Measurements from ENCODE around the gene B4GALNT2. TPM values are rescaled to one million over a fixed set of nuclear protein-coding genes. Genes with fewer than 3 reads are reported as not detected.

Gene B4GALNT2
- total RNA-seq, 2 donors from 2014 or later: not detected

DNA sequence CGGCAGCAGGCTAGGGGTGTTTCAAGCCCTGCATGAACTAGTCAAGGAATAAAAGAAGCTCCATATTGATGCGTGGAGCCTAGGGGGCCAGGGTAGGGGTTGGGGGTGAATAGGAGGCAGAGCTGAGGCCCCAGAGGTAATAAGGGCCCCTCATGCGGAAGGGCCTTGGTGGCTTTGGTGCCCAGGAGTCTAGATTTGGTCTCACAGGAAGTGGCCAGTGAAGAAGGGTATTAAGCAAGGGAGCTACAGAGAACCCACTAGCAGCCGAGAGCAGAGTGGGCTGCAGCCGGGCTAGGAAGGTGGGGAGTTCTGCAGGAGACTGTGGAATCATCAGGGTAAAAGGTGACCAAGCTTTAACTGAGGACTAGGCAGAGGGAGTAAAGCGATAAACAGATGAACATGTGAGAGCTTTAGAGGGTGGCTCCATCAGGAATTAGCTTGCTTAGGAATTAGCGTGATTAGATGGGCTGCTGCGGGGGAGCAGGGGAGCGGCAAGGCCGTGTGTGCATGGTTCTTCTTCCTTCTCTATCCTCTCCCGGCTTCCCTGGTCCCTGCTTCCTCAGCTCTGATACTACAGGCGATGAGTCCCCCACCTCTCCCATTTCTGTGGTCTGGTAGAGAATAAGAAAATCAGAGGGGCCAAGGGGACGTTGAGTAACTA lies 68.0 kb downstream of the B4GALNT2 start:
- intact Hi-C loops (cut with DNase I): no loop called here
- no peaks in the 10 kb centered on the region for H3K4me1 ChIP-seq
- TF ChIP-seq, protein P1, sequence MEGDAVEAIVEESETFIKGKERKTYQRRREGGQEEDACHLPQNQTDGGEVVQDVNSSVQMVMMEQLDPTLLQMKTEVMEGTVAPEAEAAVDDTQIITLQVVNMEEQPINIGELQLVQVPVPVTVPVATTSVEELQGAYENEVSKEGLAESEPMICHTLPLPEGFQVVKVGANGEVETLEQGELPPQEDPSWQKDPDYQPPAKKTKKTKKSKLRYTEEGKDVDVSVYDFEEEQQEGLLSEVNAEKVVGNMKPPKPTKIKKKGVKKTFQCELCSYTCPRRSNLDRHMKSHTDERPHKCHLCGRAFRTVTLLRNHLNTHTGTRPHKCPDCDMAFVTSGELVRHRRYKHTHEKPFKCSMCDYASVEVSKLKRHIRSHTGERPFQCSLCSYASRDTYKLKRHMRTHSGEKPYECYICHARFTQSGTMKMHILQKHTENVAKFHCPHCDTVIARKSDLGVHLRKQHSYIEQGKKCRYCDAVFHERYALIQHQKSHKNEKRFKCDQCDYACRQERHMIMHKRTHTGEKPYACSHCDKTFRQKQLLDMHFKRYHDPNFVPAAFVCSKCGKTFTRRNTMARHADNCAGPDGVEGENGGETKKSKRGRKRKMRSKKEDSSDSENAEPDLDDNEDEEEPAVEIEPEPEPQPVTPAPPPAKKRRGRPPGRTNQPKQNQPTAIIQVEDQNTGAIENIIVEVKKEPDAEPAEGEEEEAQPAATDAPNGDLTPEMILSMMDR (IDR thresholded peaks at IDR 0.05): no peak
- TF ChIP-seq POLR2A (IDR thresholded peaks at IDR 0.05): no peak
- 82% methylated on average over 13 of the region's 13 CpGs for WGBS, 2 donors
- H3K9me3 ChIP-seq: no peaks in the 10 kb centered on the region
- H3K4me3 ChIP-seq: no peak overlapping the region
- ATAC-seq (no peak), DNase-seq (no peak)
- no peaks in the 10 kb centered on the region for H3K27me3 ChIP-seq
- H3K27ac ChIP-seq: no peak overlapping the region
- H3K36me3 ChIP-seq (replicated peaks in 1 of 2; ENCODE audit: insufficient read depth in 1 of 2, low read depth in 2 of 2): no peaks in the 10 kb centered on the region

DNA sequence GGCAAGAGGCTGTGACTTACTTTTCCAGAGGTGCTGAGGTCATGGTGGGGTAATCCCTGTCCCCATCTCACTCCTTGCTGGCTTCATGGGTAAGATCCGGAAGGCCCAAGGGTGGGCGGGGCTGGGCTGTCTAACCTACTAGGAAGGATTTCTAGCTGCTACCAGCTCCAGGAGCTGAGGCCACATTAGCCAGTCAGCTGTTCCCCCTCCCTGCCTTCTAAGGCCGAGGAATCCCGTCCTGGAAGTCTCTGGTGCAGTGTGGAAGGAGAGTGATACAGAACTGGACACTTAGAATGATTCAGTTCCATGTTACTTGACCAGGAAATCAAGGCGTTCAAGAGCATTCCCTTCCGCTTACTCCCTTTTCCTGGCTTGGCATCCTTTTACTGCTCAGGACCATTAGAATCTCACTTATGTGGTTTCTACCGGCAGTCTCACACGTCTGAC lies 68.9 kb downstream of the B4GALNT2 start:
- Histone ChIP-seq H3K36me3 (replicated peaks in 1 of 2; ENCODE audit: insufficient read depth in 1 of 2, low read depth in 2 of 2) (no peaks in the 10 kb centered on the region), H3K4me1 (no peaks in the 10 kb centered on the region), H3K27me3 (no peaks in the 10 kb centered on the region), H3K9me3 (no peaks in the 10 kb centered on the region), H3K27ac (no peak overlapping the region), H3K4me3 (no peak overlapping the region)
- ATAC-seq (peak; percentile 33), DNase-seq (no peak)
- WGBS, 2 donors: 78 to 82% methylated on average over 8 of the region's 8 CpGs
- no peak for TF ChIP-seq POLR2A (IDR thresholded peaks at IDR 0.05)
- TF ChIP-seq, protein P1 (IDR thresholded peaks at IDR 0.05): no peak
- intact Hi-C loops (cut with DNase I): no loop called here

DNA sequence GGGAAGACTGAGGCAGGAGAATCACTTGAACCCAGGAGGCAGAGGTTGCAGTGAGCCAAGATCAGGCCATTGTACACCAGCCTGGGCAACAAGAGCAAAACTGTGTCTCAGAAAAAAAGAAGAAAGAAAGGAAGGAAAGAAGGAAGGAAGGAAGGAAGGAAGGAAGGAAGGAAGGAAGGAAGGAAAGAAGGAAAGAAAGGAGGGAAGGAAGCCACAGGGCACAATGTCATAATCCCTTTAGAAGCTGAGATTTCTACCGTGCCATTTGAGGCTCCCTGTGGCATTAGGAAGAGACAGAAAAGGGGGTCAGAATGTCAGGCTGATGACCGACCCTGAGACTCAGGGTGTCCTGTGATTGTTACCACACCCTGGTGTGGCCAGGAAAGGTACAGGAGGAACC lies 71.2 kb downstream of the B4GALNT2 start:
- Histone ChIP-seq H3K36me3 (replicated peaks in 1 of 2; ENCODE audit: insufficient read depth in 1 of 2, low read depth in 2 of 2) (no peaks in the 10 kb centered on the region), H3K4me3 (no peak overlapping the region), H3K4me1 (no peaks in the 10 kb centered on the region), H3K27me3 (no peaks in the 10 kb centered on the region), H3K27ac (no peak overlapping the region), H3K9me3 (no peaks in the 10 kb centered on the region)
- intact Hi-C loops (cut with DNase I): no loop called here
- ATAC-seq (no peak), DNase-seq (no peak)
- WGBS, 2 donors: 64 to 68% methylated on average over 2 of the region's 2 CpGs
- TF ChIP-seq, protein P1 (IDR thresholded peaks at IDR 0.05): no peak
- no peak for TF ChIP-seq POLR2A (IDR thresholded peaks at IDR 0.05)

DNA sequence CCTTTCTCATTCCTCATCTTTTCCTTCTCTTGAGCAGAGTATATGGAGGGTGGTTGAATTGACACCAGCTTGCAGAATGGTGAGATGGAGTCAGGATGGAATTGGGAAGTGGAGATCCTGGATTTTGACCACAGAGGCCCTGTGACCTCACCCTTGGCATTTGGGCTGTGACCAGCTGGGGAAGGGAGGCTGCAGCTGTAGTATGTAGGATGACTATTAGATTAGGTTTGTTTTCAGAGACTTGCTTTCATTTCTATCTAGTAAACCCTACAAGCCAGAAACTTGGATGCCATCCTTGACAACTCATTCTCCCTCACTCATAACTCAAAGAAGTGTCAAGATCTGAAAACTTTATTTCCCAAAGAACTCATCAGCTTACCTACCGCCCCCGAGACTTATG lies 71.9 kb downstream of the B4GALNT2 start:
- H3K9me3 ChIP-seq: no peaks in the 10 kb centered on the region
- no peaks in the 10 kb centered on the region for H3K36me3 ChIP-seq (replicated peaks in 1 of 2; ENCODE audit: insufficient read depth in 1 of 2, low read depth in 2 of 2)
- 87 to 98% methylated on average over 2 of the region's 2 CpGs for WGBS, 2 donors
- TF ChIP-seq, protein P1 (IDR thresholded peaks at IDR 0.05): no peak
- TF ChIP-seq POLR2A (IDR thresholded peaks at IDR 0.05): no peak
- H3K27me3 ChIP-seq: no peaks in the 10 kb centered on the region
- ATAC-seq (no peak), DNase-seq (no peak)
- no peak overlapping the region for H3K4me3 ChIP-seq
- intact Hi-C loops (cut with DNase I): no loop called here
- H3K27ac ChIP-seq: no peak overlapping the region
- no peaks in the 10 kb centered on the region for H3K4me1 ChIP-seq

DNA sequence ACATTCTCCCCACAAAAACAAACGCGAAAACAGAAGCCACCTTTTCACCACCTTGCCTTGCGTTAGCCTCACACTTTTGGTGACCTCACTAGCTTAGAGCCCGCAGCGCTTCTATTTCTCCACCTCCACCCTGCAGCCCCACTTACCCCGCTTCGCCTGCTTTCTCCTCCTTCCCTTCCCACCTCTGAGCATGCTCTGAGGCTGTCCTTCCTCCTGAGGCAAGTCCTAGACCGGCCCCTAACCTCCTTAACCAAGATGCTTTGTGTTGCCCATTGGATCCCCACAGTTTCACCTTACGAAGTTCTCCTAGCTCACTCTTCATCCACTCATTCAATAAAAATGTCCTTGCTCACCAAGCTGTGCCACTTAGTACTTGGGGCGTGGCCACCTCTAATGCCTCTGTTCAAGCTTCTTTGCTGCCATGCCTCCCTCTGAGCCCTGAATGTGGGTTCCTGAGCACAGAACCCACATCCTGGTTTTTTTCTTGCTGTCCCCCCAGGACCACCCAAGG lies 76.5 kb downstream of the B4GALNT2 start:
- Histone ChIP-seq H3K4me1 (peaks cover 5% of the 10 kb centered on the region), H3K27ac (peak overlapping the region in 1 of 4 donors; percentile 52), H3K36me3 (replicated peaks in 1 of 2; ENCODE audit: insufficient read depth in 1 of 2, low read depth in 2 of 2) (no peaks in the 10 kb centered on the region), H3K9me3 (no peaks in the 10 kb centered on the region), H3K27me3 (no peaks in the 10 kb centered on the region), H3K4me3 (no peak overlapping the region)
- no peak for TF ChIP-seq POLR2A (IDR thresholded peaks at IDR 0.05)
- TF ChIP-seq, protein P1 (IDR thresholded peaks at IDR 0.05): no peak
- WGBS, 2 donors: 73 to 83% methylated on average over 10 of the region's 10 CpGs
- ATAC-seq (no peak), DNase-seq (no peak)
- intact Hi-C loops (cut with DNase I): no loop called here
